Urinary bladder (tissue), 4 donors: ENCODE results near the gene TRAPPC2L. TPM values are rescaled to one million over a fixed set of nuclear protein-coding genes. Genes with fewer than 3 reads are reported as not detected.
"Not testable (repeated sequence)": the region's sequence is repeated elsewhere in the genome, so short reads cannot be mapped to it uniquely, and the experiment has no call there.

Experiments
- DNase-seq: peaks from one replicate; pipeline ENCODE4 v3.0.0-alpha.2; 2015; ENCODE audit errors: extremely low spot score
- H3K27ac ChIP-seq: one replicate; pipeline ENCODE4 v1.5.1; 2013; ENCODE audit warnings: low read depth, mild to moderate bottlenecking, moderate library complexity
- H3K36me3 ChIP-seq: one replicate; pipeline ENCODE4 v1.6.1; 2013; ENCODE audit warnings: mild to moderate bottlenecking, moderate library complexity; ENCODE audit not compliant: insufficient read depth
- H3K4me1 ChIP-seq: one replicate; pipeline ENCODE4 v1.6.1; 2013; ENCODE audit warnings: mild to moderate bottlenecking, moderate library complexity; ENCODE audit not compliant: insufficient read depth
- H3K4me3 ChIP-seq: one replicate; pipeline ENCODE4 v1.5.1; 2013; ENCODE audit warnings: low read depth, low read length
- WGBS: extraction: QIAGEN DNeasy Blood & Tissue Kit; methylation state at CpG from one replicate; pipeline ENCODE4 v1.1.7; 2013; 5-methylcytosine and 5-hydroxymethylcytosine counted together
- polyA plus RNA-seq: library from polyadenylated mRNA; stranded (reverse); fragments of 200-250 nt; gene quantifications from one replicate; pipeline ENCODE4 v1.2.3, GENCODE V29; 2013
- total RNA-seq: library from RNA; depleted of rRNA; stranded (reverse); fragments of >200 nt; gene quantifications from one replicate; pipeline ENCODE4 v1.2.3, GENCODE V29; 2014
- donor health status: healthy with polysubstance abuse.
- donor health status: healthy.

TRAPPC2L gene
- total and polyA plus RNA-seq, 2 donors, result 18.7 to 43.3 TPM

DNA sequence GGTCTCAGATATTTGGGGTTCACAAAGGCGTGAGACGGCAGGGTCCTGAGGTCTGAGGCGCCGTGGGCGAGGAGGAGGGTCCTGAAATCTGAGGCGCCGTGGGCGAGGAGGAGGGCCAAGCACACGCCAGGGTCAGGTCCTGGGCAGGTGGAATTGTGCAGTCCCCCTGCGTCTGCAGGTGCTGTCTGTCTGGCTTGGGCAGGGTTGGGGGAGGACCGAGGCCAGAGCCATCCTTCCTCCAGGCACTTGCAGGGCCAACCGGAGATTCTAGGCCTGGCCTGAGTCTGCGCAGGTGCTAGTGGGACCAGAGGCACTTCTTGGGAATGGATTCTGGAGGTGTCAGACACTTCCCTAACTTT is 42.8 kb upstream of the TRAPPC2L start:
- Histone ChIP-seq H3K4me1 (no peaks in the 10 kb centered on the region), H3K4me3 (no peak overlapping the region), H3K36me3 (no peaks in the 10 kb centered on the region), H3K27ac (no peak overlapping the region)
- WGBS, result 84% methylated on average over 13 of the region's 13 CpGs
- DNase-seq, result no peak

DNA sequence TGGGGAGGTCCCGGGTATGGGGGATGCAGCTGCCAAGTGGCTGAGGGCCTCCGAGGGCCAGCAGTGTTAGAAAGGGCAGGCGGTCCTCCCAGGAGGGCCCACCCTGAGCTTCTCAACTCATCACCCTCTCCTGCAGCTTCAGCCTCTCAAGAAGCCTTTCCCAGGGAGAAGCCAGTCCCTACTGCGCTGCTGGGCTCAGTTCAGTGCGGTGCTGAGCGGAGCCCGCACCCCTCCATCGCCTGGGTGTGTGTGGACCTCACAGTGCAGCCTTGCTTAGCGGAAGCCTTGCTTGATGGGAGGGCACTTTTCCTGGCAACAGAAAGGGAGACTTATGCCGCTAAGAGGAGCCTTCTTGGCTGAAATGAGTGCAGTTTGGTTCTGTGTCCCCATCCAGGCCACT is 41.7 kb upstream of the TRAPPC2L start:
- DNase-seq, result no peak
- H3K4me1 ChIP-seq, result no peaks in the 10 kb centered on the region
- 81% methylated on average over 10 of the region's 10 CpGs for WGBS
- no peaks in the 10 kb centered on the region for H3K36me3 ChIP-seq
- H3K27ac ChIP-seq, result no peak overlapping the region
- H3K4me3 ChIP-seq, result no peak overlapping the region

DNA sequence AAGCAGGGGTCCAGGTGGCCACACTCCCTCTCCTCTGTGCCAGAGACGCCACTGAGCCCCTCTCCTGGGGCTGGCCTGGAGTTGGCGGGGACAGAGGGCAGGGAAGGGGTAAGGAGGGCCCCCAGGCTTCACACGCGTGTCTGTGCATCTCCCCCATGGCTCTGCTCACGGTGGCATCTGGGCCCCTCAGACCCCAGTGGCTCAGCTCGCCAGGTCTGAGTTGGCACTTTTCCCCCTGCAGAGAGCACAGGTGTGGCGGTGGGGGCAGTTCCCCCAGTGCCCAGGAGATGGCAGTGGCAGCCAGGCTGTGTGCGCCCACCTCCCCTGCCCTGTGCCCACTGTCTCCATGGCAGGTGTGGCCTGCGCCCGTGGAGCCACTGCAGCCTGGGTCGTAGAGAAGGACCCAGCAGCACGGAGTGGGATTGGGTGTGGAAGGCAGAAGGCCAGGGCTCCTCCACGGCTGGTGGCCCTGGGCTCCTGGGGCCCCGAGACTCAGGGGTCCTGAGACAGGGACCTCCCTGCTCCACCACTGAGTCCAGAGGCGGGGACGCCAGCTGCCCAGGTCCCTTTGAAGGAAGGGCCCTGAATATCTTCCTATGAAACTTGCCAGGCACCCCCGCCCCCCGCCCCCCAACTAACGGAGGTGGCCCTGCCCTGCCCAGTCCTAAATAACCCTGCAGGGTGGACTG is 40.9 kb upstream of the TRAPPC2L start:
- no peaks in the 10 kb centered on the region for H3K36me3 ChIP-seq
- H3K4me1 ChIP-seq, result no peaks in the 10 kb centered on the region
- H3K27ac ChIP-seq, result no peak overlapping the region
- H3K4me3 ChIP-seq, result no peak overlapping the region
- DNase-seq, result no peak
- 54% methylated on average over 19 of the region's 19 CpGs for WGBS

DNA sequence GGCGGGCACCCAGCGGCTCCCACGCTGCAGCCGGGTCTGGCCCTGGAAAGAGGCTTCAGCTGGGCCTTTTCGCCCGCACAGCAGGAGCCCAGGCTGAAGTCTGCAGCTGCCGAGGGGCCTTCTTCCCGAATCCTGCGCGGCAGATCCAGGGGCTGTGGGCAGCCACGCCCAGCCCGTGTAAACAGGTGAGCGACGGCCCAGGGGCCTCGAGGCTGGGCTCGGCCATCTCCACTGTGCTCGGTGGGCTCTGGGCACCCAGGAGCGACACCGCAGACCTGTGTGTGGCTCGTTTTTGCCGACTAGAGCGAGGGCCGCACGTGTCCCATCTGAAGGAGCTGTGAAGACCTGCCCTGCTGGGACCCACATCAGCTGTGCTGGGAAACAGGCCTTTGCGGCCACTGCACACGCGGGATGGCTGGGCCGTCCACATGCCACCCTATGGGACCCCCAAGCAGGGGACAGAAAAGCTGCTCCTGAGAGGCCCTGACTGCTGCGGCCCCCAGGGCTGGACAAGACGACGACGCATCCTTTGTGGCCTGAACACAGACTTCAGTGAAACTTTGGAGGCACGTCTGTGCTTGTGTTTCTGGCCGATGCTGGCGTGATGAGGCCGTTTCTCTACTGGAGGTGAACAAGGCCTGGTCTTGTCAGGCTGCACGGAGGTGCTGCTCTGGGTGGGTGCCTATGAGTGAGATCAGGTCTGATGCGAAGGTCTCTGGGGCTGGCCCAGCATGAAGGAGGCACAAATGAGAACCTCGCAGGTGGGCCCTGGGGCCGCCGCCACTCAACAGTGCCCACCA is 40.0 kb upstream of the TRAPPC2L start:
- Histone ChIP-seq H3K36me3 (no peaks in the 10 kb centered on the region), H3K27ac (no peak overlapping the region), H3K4me3 (no peak overlapping the region), H3K4me1 (no peaks in the 10 kb centered on the region)
- no peak for DNase-seq
- 83% methylated on average over 41 of the region's 41 CpGs for WGBS

DNA sequence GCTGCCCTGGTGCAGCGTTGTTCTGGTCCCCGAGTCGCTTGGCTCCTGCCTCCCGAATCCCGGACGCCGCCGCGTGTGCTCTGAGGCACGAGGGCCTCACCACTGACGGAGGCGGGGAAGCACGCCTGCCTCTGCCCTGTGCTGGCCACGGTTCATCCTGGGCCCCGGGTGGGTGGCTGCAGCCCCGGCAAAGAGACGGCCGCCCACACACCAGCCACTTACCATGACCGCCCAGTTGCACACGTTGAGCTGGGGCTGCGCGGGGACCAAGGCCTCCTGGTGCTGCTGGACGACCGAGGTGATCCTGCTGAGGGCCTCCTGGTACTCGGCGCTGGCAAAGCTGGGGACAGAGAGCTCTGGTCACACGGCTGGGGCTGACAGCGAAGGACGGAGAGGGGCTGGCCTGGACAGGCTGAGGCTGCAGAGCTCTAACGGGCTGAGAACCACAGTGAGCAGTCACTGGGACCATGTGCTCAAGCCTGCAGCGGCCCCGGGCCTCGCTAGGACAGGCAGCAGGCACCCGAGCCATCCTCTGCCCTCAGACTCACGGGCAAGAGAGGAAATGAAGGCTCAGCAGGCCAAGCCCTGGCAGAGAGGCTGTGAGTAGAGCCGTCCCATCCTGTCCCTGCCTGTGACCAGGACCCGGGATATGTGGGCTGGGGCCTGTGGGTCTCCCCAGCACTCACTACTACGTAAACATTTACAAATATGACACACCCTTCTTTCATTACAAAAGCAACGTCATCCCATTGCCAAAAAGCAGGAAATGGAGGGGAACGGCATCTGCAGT is 38.9 kb upstream of the TRAPPC2L start:
- Histone ChIP-seq H3K36me3 (no peaks in the 10 kb centered on the region), H3K27ac (no peak overlapping the region), H3K4me1 (no peaks in the 10 kb centered on the region), H3K4me3 (no peak overlapping the region)
- no peak for DNase-seq
- WGBS, result 78% methylated on average over 40 of the region's 40 CpGs

DNA sequence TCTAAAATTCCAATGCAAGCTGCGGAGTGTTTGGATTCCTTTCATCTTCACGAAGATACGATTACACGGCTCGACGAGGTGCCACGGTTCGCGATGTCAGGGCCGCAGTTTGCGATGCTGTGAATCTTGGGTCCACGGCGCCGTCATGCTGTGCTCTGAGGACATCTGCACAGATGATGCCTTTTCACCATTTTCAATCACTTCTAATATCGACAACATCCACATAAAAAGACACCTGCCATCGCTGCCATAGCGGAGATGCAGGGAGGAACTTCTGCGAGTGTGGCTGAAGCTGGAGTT is 38.4 kb upstream of the TRAPPC2L start:
- 64% methylated on average over 18 of the region's 18 CpGs for WGBS

DNA sequence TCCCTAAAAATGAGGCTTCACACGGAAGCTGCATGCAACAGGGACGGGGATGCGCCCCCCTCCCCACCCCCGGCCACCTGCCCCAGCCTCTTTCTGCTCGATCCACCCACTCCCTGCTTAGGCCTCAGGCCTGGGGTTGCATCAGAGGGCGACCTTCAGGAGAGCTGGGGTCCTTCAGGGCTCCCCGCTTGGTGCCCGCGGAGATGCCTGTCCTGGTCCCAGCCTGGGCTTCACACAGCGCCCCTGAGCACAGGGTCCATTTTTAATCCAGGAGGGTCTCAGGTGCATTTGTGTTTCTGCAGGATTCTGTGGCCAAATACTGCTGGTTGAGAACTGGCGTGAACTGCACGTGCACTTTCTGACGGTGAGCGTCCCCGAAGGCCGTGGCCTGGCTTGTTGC is 37.8 kb upstream of the TRAPPC2L start:
- Histone ChIP-seq H3K4me3 (no peak overlapping the region), H3K36me3 (no peaks in the 10 kb centered on the region), H3K27ac (no peak overlapping the region), H3K4me1 (no peaks in the 10 kb centered on the region)
- WGBS, result 81% methylated on average over 16 of the region's 16 CpGs
- no peak for DNase-seq

More for the DNA sequence above, 38.4 kb upstream of the TRAPPC2L start:
- H3K4me1 ChIP-seq, result no peaks in the 10 kb centered on the region
- no peak overlapping the region for H3K27ac ChIP-seq
- DNase-seq, result no peak
- no peak overlapping the region for H3K4me3 ChIP-seq
- no peaks in the 10 kb centered on the region for H3K36me3 ChIP-seq

DNA sequence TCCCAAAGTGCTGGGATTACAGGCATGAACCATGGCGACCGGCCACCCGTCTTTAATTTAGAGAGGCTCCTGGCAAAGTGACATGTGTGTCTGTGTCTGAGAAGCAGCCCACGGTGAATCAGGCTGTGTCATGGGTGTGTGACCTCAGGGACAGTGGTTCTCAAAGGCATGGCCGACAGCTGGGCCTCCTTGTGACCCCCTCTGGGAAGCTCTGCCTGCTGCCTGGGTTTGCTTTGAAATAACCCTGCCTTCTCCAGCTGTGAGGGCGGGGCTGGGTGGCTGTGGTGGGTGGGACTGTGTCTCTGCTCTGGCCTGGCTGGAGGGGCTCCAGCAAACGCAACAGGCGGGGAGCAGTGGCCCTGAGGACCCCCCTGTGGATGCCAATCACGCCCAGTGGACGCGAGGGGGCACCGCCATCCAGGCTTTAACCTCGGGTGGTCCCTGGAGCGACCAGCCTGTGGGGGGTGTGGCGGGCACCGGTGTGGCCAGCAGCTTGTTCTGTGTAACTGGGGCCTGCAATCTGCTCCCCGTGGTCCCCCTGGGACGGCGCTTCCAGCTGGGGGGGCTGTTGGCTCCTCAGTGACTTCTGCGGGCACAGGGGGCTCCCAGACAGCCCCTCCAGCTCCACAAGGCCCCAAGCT is 36.4 kb upstream of the TRAPPC2L start:
- Histone ChIP-seq H3K4me3 (no peak overlapping the region), H3K4me1 (no peaks in the 10 kb centered on the region), H3K27ac (no peak overlapping the region), H3K36me3 (no peaks in the 10 kb centered on the region)
- DNase-seq, result no peak
- WGBS, result 78% methylated on average over 20 of the region's 20 CpGs

DNA sequence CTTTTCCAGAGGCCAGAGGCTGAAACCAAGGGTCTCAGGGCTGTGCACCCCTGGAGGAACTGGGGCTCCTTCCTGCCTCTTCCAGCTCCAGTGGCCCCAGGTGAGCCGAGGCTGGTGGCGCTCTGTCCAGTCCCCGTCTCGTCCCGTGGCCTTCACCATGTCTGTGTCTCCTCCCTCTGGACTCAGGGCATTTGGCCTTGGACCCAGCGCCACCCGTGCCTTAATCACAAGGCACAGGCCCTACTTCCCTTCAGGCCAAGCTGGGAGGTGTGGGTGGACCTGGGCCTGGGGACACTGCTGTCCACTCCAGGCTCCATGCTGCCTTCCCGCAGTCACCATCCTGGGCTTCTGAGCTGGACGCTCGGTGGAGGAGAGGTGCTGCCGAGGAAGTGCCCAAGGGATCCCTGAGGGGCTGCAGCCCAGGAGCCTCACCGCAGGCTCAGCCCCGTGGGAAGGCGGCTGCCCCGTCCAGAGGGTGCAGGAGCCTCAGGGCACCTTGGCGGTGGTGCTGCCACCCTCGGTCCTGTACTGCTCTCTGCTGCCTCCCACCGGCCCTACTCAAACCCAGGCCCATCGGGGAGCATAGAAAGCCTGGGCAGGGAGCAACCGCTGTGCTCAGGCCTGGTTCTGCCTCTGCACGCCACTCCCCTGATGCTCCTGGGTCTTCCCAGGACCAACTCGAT is 35.6 kb upstream of the TRAPPC2L start:
- Histone ChIP-seq H3K27ac (no peak overlapping the region), H3K4me1 (no peaks in the 10 kb centered on the region), H3K36me3 (no peaks in the 10 kb centered on the region), H3K4me3 (no peak overlapping the region)
- 82% methylated on average over 22 of the region's 22 CpGs for WGBS
- DNase-seq, result no peak

DNA sequence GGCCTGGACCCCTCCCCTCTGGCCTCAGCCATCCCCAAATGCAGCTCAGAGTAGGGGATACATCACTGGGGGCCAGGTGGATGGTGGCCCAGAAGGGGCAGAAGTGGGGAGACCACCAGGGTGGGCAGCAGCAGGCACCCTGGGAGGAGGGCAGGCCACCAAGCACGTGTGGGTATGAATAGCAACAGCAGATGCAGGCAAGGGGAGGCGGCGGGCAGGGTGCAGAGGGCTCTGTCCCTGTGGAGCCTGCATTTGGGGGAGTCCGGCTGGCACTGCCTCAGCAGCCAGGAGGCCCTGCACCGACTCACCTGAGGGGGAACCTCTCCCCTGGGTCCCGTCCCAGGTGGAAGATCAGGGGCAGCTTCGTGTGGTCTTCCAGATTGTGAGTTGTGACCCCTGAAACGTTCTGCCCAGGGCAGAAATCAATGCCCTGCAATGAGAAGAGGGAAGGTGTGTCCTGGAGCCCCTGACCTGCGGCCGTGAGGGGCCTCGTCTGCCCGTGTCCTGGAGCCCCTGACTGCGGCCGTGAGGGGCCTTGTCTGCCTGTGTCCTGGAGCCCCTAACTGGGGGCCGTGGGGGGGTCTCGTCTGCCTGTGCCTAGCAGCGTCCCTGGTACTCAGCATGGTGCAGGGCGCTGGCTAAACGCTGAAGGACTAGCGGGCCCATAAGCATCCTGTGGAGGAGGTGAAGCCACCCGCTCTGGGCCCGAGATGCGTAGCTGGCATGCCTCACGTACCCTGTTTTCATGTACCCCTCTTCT is 34.5 kb upstream of the TRAPPC2L start:
- H3K36me3 ChIP-seq, result no peaks in the 10 kb centered on the region
- no peak for DNase-seq
- 94% methylated on average over 24 of the region's 24 CpGs for WGBS
- H3K4me1 ChIP-seq, result no peaks in the 10 kb centered on the region
- no peak overlapping the region for H3K27ac ChIP-seq
- no peak overlapping the region for H3K4me3 ChIP-seq

DNA sequence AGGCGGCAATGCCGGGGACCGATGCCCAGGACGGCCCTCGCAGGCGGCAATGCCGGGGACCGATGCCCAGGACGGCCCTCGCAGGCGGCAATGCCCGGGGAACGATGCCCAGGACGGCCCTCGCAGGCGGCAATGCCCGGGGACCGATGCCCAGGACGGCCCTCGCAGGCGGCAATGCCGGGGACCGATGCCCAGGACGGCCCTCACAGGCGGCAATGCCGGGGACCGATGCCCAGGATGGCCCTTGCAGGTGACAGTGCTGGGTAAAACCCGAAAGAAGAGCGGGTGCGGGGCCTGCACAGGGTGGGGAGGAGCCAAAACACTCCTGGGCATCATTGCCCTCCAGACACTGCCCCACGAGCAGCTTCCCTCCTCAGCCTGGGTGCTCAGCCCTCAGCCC is 33.3 kb upstream of the TRAPPC2L start:
- 98% methylated on average over 28 of the region's 31 CpGs for WGBS
- not testable (repeated sequence) for DNase-seq, H3K36me3 ChIP-seq

DNA sequence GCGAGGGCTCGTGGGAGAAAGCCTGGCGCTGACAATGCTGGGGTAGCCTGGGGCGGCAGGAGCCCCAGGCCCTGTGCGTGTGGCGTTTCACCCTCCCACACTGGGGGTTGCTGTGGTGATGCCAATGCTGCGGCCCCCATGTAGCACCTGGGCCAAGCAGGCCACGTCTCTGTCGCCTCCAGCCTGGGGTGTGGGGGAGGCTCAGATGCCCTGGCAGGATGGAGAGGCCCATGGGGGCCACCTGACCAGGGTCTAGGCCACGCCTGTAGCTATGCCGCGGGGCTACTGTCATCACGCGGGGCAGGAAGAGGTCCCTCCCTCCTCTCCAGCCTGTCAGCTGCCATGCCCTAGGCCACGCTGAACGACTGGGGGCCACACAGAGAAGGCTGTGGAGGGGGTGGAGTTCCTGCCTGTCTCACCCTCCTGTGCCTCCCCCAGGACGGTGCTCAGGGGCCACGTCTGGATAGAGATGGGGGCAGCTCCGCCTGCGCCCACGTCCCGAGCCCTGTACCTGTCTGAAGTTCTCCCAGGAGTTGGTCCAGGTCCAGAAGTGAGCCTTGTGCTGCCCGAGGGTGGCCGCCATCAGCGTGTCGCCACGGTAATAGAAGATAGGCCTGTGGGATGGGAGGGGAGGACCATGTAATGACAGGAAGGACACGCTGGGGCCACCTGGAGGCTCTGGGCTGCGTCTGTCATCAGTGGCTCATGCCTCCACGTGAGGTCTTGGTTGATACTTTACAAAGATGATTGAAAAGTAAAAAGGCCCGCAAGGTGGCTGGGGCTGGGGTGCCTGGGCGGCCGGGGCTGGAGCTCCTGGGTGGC is 32.5 kb upstream of the TRAPPC2L start:
- no peak overlapping the region for H3K4me3 ChIP-seq
- no peak overlapping the region for H3K27ac ChIP-seq
- peaks cover 4% of the 10 kb centered on the region for H3K36me3 ChIP-seq
- H3K4me1 ChIP-seq, result no peaks in the 10 kb centered on the region
- 86% methylated on average over 33 of the region's 33 CpGs for WGBS
- no peak for DNase-seq

More for the DNA sequence above, 33.3 kb upstream of the TRAPPC2L start:
- not testable (repeated sequence) for H3K27ac ChIP-seq, H3K4me3 ChIP-seq, H3K4me1 ChIP-seq
